H9 (cell line): ENCODE measurements around the gene LRRC34. TPM values are rescaled to one million over a fixed set of nuclear protein-coding genes. Genes with fewer than 3 reads are reported as not detected.

Source experiments
- DNase-seq: peaks from one replicate; pipeline ENCODE4 v3.0.0-alpha.2; 2017
- H2AFZ ChIP-seq: one replicate; pipeline ENCODE4 v1.6.1; 2013; ENCODE audit warnings: mild to moderate bottlenecking, low read length, control low read depth, moderate library complexity
- H2AK5ac ChIP-seq: 2 replicates; pipeline ENCODE4 v1.6.1; 2013; ENCODE audit warnings: low read length, control low read depth, mixed read lengths; ENCODE audit not compliant: insufficient read length
- H2BK120ac ChIP-seq: one replicate; pipeline ENCODE4 v1.6.1; 2013; ENCODE audit warnings: low read depth, mild to moderate bottlenecking, low read length, control low read depth, inconsistent platforms; ENCODE audit not compliant: poor library complexity, severe bottlenecking
- H2BK12ac ChIP-seq: 2 replicates; pipeline ENCODE4 v1.6.1; 2013; ENCODE audit warnings: low read length, control low read depth, mixed read lengths, low read depth; ENCODE audit not compliant: insufficient read length
- H2BK15ac ChIP-seq: 2 replicates; pipeline ENCODE4 v1.6.1; 2013; ENCODE audit warnings: low read depth, low read length, control low read depth
- H2BK20ac ChIP-seq: one replicate; pipeline ENCODE4 v1.6.1; 2013; ENCODE audit warnings: low read depth, mild to moderate bottlenecking, low read length, control low read depth, inconsistent platforms; ENCODE audit not compliant: poor library complexity, severe bottlenecking
- H2BK5ac ChIP-seq: 2 replicates; pipeline ENCODE4 v1.6.1; 2013; ENCODE audit warnings: low read length, control low read depth, mixed read lengths; ENCODE audit not compliant: insufficient read length
- H3K14ac ChIP-seq: 2 replicates; pipeline ENCODE4 v1.6.1; 2013; ENCODE audit warnings: low read length, control low read depth; ENCODE audit not compliant: insufficient read depth
- H3K18ac ChIP-seq: 2 replicates; pipeline ENCODE4 v1.6.1; 2013; ENCODE audit warnings: low read depth, mild to moderate bottlenecking, mixed read lengths, low read length, control low read depth; ENCODE audit not compliant: insufficient read length
- H3K23ac ChIP-seq: 2 replicates; pipeline ENCODE4 v1.6.1; 2013; ENCODE audit warnings: low read length, control low read depth, mixed read lengths, low read depth; ENCODE audit not compliant: insufficient read length
- H3K23me2 ChIP-seq: 2 replicates; pipeline ENCODE4 v1.6.1; 2013; ENCODE audit warnings: low read depth, mild to moderate bottlenecking, mixed read lengths, low read length, control low read depth; ENCODE audit not compliant: insufficient read length, poor library complexity, severe bottlenecking
- H3K27ac ChIP-seq: 2 replicates; pipeline ENCODE4 v1.5.1; 2013; ENCODE audit warnings: low read length, control low read depth, mixed read lengths, low read depth; ENCODE audit not compliant: insufficient read length
- H3K27me3 ChIP-seq: 2 replicates; pipeline ENCODE4 v1.6.1; 2013; ENCODE audit warnings: low read length, control low read depth, inconsistent platforms; ENCODE audit not compliant: insufficient read depth
- H3K4ac ChIP-seq: 2 replicates; pipeline ENCODE4 v1.6.1; 2013; ENCODE audit warnings: low read depth, mild to moderate bottlenecking, control low read depth, inconsistent platforms, low read length, moderate library complexity
- H3K4me1 ChIP-seq: 2 replicates; pipeline ENCODE4 v1.6.1; 2013; ENCODE audit warnings: low read length, control low read depth, inconsistent platforms; ENCODE audit not compliant: insufficient read depth
- H3K4me2 ChIP-seq: 2 replicates; pipeline ENCODE4 v1.6.1; 2013; ENCODE audit warnings: low read length, control low read depth, mixed read lengths; ENCODE audit not compliant: insufficient read length, insufficient read depth
- H3K56ac ChIP-seq: 2 replicates; pipeline ENCODE4 v1.6.1; 2013; ENCODE audit warnings: low read depth, mild to moderate bottlenecking, mixed read lengths, low read length, control low read depth; ENCODE audit not compliant: insufficient read length
- H3K79me1 ChIP-seq: 2 replicates; pipeline ENCODE4 v1.6.1; 2013; ENCODE audit warnings: low read depth, mild to moderate bottlenecking, moderate library complexity, low read length, control low read depth, inconsistent platforms; ENCODE audit not compliant: insufficient read depth, poor library complexity, severe bottlenecking
- H3K79me2 ChIP-seq: 2 replicates; pipeline ENCODE4 v1.6.1; 2013; ENCODE audit warnings: low read length, control low read depth, inconsistent platforms; ENCODE audit not compliant: insufficient read depth
- H3K9ac ChIP-seq: 2 replicates; pipeline ENCODE4 v1.6.1; 2013; ENCODE audit warnings: low read length, control low read depth, mixed read lengths; ENCODE audit not compliant: insufficient read length; ENCODE audit errors: extremely low read depth
- H3K9me3 ChIP-seq: one replicate; pipeline ENCODE4 v1.6.1; 2013; ENCODE audit warnings: low read depth, low read length, inconsistent platforms; ENCODE audit not compliant: control insufficient read depth
- H3T11ph ChIP-seq: one replicate; pipeline ENCODE4 v1.6.1; 2013; ENCODE audit warnings: mild to moderate bottlenecking, low read length, control low read depth, inconsistent platforms
- H4K20me1 ChIP-seq: one replicate; pipeline ENCODE4 v1.6.1; 2013; ENCODE audit not compliant: control insufficient read depth, insufficient read length, insufficient read depth
- H4K5ac ChIP-seq: 2 replicates; pipeline ENCODE4 v1.6.1; 2013; ENCODE audit warnings: low read depth, mild to moderate bottlenecking, mixed read lengths, low read length, control low read depth; ENCODE audit not compliant: insufficient read length
- H4K8ac ChIP-seq: replicated peaks from 2 replicates; pipeline ENCODE4 v1.6.1; 2013; ENCODE audit warnings: low read length, control low read depth, mixed read lengths, low read depth; ENCODE audit not compliant: insufficient read length
- H4K91ac ChIP-seq: 2 replicates; pipeline ENCODE4 v1.6.1; 2013; ENCODE audit warnings: low read depth, mild to moderate bottlenecking, moderate library complexity, mixed read lengths, low read length, control low read depth; ENCODE audit not compliant: insufficient read length
- H3K27ac Mint-ChIP-seq, 3 experiments: 2 replicates in 2 of 3; 3 replicates in 1 of 3; pipeline ENCODE4 v1.8.0; 2020 to 2021; ENCODE audit warnings: mixed read lengths in 3 of 3, mild to moderate bottlenecking in 1 of 3, moderate library complexity in 1 of 3
- H3K27me3 Mint-ChIP-seq: 2 replicates; pipeline ENCODE4 v1.8.0; 2021; ENCODE audit warnings: low read depth, mild to moderate bottlenecking, moderate library complexity, mixed read lengths
- H3K36me3 Mint-ChIP-seq, 3 experiments: 2 replicates in 2 of 3; 3 replicates in 1 of 3; pipeline ENCODE4 v1.8.0; 2020 to 2021; ENCODE audit warnings: low read depth in 3 of 3, mixed read lengths in 3 of 3; ENCODE audit not compliant: insufficient read depth in 1 of 3
- H3K4me1 Mint-ChIP-seq, 2 experiments: 2 replicates each; pipeline ENCODE4 v1.8.0; 2020; ENCODE audit warnings: mixed read lengths in 2 of 2
- H3K4me3 Mint-ChIP-seq, 2 experiments: 2 replicates in 1 of 2; 3 replicates in 1 of 2; pipeline ENCODE4 v1.8.0; 2020 to 2021; ENCODE audit warnings: mild to moderate bottlenecking in 2 of 2, mixed read lengths in 2 of 2, moderate library complexity in 1 of 2
- H3K9me3 Mint-ChIP-seq, 2 experiments: 2 replicates in 1 of 2; 3 replicates in 1 of 2; pipeline ENCODE4 v1.8.0; 2020; ENCODE audit warnings: mild to moderate bottlenecking in 2 of 2, mixed read lengths in 2 of 2, moderate library complexity in 1 of 2
- CTCF ChIP-seq: fragments of 200-600 bp; sonication (generic); conservative IDR thresholded peaks from 3 replicates; pipeline ENCODE4 v1.8.0; 2021; ENCODE audit warnings: antibody characterized with exemption, mild to moderate bottlenecking
- WGBS: extraction: QIAGEN DNeasy Blood & Tissue Kit; methylation state at CpG from one replicate; pipeline ENCODE4 v1.1.7; 2013; ENCODE audit warnings: missing lambda C conversion rate, low lambda C conversion rate, mixed read lengths; ENCODE audit not compliant: insufficient read length; ENCODE audit errors: extremely low coverage; 5-methylcytosine and 5-hydroxymethylcytosine counted together
- total RNA-seq: library from RNA; stranded (reverse); gene quantifications from 2 replicates; pipeline ENCODE4 v1.2.1, GENCODE V29; 2021

LRRC34 gene
- total RNA-seq, 1 experiment from 2014 or later: 4.6 TPM

GRCh38 chr3:169842960-169843359 is 30.3 kb upstream of the LRRC34 start:
- Histone ChIP-seq H2BK5ac (no peak overlapping the region), H3T11ph (no peak overlapping the region), H3K27me3 (no peaks in the 10 kb centered on the region), H3K4me2 (no peak overlapping the region), H4K8ac (no peak overlapping the region), H3K14ac (no peak overlapping the region), H3K79me2 (no peaks in the 10 kb centered on the region), H2AFZ (no peak overlapping the region), H3K18ac (no peak overlapping the region), H4K5ac (no peak overlapping the region), H3K9ac (no peak overlapping the region), H3K27ac (no peak overlapping the region), H2BK20ac (no peak overlapping the region), H2BK120ac (no peak overlapping the region), H4K20me1 (no peaks in the 10 kb centered on the region), H2BK15ac (no peak overlapping the region), H2AK5ac (no peak overlapping the region), H3K9me3 (no peaks in the 10 kb centered on the region), H3K4ac (no peak overlapping the region), H3K23ac (no peak overlapping the region), H3K23me2 (no peaks in the 10 kb centered on the region), H4K91ac (no peak overlapping the region), H3K56ac (no peak overlapping the region), H2BK12ac (no peak overlapping the region), H3K4me1 (no peaks in the 10 kb centered on the region), H3K79me1 (no peaks in the 10 kb centered on the region)
- no peaks in the 10 kb centered on the region for H3K4me1 Mint-ChIP-seq
- H3K36me3 Mint-ChIP-seq: no peaks in the 10 kb centered on the region
- TF ChIP-seq CTCF: no peak
- no peaks in the 10 kb centered on the region for H3K9me3 Mint-ChIP-seq
- no peak overlapping the region; a peak in 1 of 7 replicates for H3K27ac Mint-ChIP-seq
- H3K4me3 Mint-ChIP-seq: no peak overlapping the region
- H3K27me3 Mint-ChIP-seq: no peaks in the 10 kb centered on the region
- WGBS: no CpG with 5 or more reads among the region's 3 CpGs
- DNase-seq: no peak
